ENCODE data around the gene XPO4.

- no peak for TF ChIP-seq CTCF (IDR thresholded peaks at IDR 0.05)
- TF ChIP-seq POLR2A (IDR thresholded peaks at IDR 0.05): no peak
Observed at GRCh38 chr13:20749377-20749776, 153.2 kb downstream of the XPO4 start.

Data from body of pancreas (tissue), 4 donors.